NB4 (cell line): ENCODE measurements around the gene CWF19L2.

ENCODE experiments used
- DNase-seq: peaks from one replicate; pipeline ENCODE4 v3.0.0; 2010; ENCODE audit warnings: low read depth
- H3K4me3 ChIP-seq: one replicate; pipeline ENCODE4 v1.5.1; 2011; ENCODE audit warnings: mild to moderate bottlenecking, low read depth, low read length, moderate library complexity
- MAX ChIP-seq: IDR thresholded peaks from 2 replicates; pipeline ENCODE4 v1.6.1; 2011; ENCODE audit warnings: low read depth, low read length
- MYC ChIP-seq: IDR thresholded peaks from 2 replicates; pipeline ENCODE4 v1.6.1; 2011; ENCODE audit warnings: low read depth, low read length
- POLR2A ChIP-seq: IDR thresholded peaks from 2 replicates; pipeline ENCODE4 v1.6.1; 2011; ENCODE audit warnings: mild to moderate bottlenecking; ENCODE audit not compliant: insufficient read length; ENCODE audit errors: extremely low read depth
- TF ChIP-seq, protein P1 (sequence below): IDR thresholded peaks from one replicate; pipeline ENCODE4 v1.5.1; 2012; ENCODE audit warnings: low read depth, low read length

The CWF19L2 gene

GRCh38 chr11:107359701-107360100 lies 97.9 kb downstream of the CWF19L2 start:
- no peak for DNase-seq
- H3K4me3 ChIP-seq: no peak overlapping the region
- TF ChIP-seq POLR2A: no peak
- no peak for TF ChIP-seq MYC

DNA sequence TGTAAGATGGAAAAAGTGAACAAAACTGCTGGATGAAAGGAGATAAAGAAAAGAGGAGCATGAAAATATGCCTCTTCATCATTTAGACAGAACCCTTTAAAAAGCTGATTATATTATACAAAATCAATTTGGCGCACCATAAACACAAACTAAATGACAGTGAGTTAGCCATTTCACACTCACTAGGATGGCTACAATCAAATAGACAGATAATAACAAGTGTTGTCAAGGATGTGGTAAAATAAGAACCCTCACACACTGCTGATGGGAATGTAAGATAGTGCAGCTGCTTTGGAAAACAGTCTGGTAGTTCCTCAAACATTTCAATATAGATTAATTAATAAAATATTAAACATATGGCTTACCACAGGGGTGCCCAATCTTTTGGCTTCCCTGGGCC lies 99.7 kb downstream of the CWF19L2 start:
- TF ChIP-seq POLR2A (no peak), MAX (no peak), MYC (no peak)
- TF ChIP-seq, protein P1, sequence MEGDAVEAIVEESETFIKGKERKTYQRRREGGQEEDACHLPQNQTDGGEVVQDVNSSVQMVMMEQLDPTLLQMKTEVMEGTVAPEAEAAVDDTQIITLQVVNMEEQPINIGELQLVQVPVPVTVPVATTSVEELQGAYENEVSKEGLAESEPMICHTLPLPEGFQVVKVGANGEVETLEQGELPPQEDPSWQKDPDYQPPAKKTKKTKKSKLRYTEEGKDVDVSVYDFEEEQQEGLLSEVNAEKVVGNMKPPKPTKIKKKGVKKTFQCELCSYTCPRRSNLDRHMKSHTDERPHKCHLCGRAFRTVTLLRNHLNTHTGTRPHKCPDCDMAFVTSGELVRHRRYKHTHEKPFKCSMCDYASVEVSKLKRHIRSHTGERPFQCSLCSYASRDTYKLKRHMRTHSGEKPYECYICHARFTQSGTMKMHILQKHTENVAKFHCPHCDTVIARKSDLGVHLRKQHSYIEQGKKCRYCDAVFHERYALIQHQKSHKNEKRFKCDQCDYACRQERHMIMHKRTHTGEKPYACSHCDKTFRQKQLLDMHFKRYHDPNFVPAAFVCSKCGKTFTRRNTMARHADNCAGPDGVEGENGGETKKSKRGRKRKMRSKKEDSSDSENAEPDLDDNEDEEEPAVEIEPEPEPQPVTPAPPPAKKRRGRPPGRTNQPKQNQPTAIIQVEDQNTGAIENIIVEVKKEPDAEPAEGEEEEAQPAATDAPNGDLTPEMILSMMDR: no peak
- H3K4me3 ChIP-seq: no peak overlapping the region
- DNase-seq: no peak

DNA sequence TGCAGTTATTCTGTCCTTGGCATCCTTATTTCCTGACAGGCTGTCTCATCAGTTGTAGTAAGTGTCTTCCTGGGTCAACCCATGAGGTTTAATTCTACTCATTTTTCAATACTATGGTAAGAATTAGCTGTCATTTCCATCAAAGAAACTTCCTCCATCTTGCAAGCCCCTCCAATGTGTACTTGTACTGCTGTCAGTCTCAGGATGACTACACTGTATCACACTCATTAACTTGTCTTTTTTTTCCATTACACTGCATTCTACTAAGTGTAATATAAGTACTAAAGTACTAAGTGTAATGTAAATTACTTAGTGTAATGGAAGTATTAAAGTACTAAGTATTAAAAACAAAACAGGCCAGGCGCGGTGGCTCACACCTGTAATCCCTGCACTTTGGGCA lies 102.8 kb downstream of the CWF19L2 start:
- DNase-seq: no peak

DNA sequence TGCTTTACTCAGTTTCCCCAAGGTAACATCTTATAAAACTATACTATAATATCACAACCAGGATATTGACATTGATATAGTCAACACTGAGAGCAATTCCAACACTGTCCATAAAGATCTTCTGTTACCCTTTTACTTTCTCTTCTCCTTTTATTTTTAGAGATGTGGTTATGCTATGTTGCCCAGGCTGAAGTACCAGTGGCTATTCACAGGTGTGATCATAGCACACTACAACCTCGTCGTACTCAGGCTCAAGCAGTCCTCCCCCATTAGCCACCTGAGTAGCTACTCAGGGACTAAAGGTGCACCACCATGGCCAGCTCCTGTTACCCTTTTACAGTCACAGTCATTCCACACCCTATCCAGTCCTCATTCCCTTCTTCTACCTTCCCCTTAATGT lies 119.7 kb downstream of the CWF19L2 start:
- no peak for DNase-seq
- H3K4me3 ChIP-seq: no peak overlapping the region
- TF ChIP-seq POLR2A (no peak), MAX (no peak), MYC (no peak)
- TF ChIP-seq, protein P1: no peak

More for the DNA sequence above, 102.8 kb downstream of the CWF19L2 start:
- no peak overlapping the region for H3K4me3 ChIP-seq
- no peak for TF ChIP-seq MYC
- TF ChIP-seq, protein P1: no peak
- TF ChIP-seq POLR2A: no peak
- TF ChIP-seq MAX: no peak

DNA sequence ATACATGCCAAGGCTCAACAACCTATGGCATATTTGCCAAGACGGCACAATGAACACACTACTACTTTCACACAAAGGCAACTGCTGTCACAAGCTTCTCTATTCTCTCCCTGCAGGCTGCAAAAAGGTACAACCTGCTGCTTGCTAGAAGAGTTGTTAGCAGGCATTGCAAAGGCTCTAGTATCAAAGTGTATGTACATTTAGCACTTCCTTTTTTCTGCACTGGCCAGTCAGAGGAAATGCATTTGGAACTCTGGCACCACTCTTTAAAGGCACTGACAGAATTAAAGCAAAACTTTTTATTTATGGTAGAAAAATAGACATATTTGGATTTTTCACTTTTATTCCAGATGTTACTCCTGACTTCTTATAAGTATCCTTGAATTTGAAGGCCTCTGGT lies 125.9 kb downstream of the CWF19L2 start:
- TF ChIP-seq POLR2A (no peak), MAX (no peak)
- TF ChIP-seq, protein P1: no peak
- no peak overlapping the region for H3K4me3 ChIP-seq
- DNase-seq: peak; percentile 29

GRCh38 chr11:107329164-107329563 lies 128.5 kb downstream of the CWF19L2 start:
- H3K4me3 ChIP-seq: no peak overlapping the region
- DNase-seq: no peak
- TF ChIP-seq POLR2A: no peak
- TF ChIP-seq MAX: no peak
- TF ChIP-seq, protein P1: no peak
- no peak for TF ChIP-seq MYC
